Kidney epithelial cell (primary cell): ENCODE results near the gene MRPL58. TPM values are rescaled to one million over a fixed set of nuclear protein-coding genes. Genes with fewer than 3 reads are reported as not detected.
"Not testable (repeated sequence)": the region's sequence is repeated elsewhere in the genome, so short reads cannot be mapped to it uniquely, and the experiment has no call there.

ENCODE experiments used
- DNase-seq: peaks from one replicate; pipeline ENCODE4 v3.0.0-alpha.2; 2010; ENCODE audit warnings: low read depth
- H3K27me3 ChIP-seq: 2 replicates; pipeline ENCODE4 v1.6.0; 2011; ENCODE audit warnings: low read length; ENCODE audit not compliant: control insufficient read depth, insufficient read depth
- H3K36me3 ChIP-seq: 2 replicates; pipeline ENCODE4 v1.5.1; 2011; ENCODE audit warnings: low read length; ENCODE audit not compliant: control insufficient read depth, insufficient read depth
- H3K4me3 ChIP-seq: 2 replicates; pipeline ENCODE4 v1.5.1; 2011; ENCODE audit warnings: low read depth, mild to moderate bottlenecking, control low read depth, low read length
- total RNA-seq: library from RNA; depleted of rRNA; stranded (reverse); fragments of >200 nt; gene quantifications from 2 replicates; pipeline ENCODE4 v1.2.3, GENCODE V29; 2015
- TF ChIP-seq, protein P1 (sequence below): IDR thresholded peaks from 2 replicates; pipeline ENCODE4 v1.5.1; 2011; ENCODE audit warnings: mild to moderate bottlenecking, moderate library complexity, low read length, control low read depth, inconsistent platforms; ENCODE audit not compliant: insufficient read depth, poor library complexity, severe bottlenecking

MRPL58 gene
- total RNA-seq, 1 donor from 2014 or later: 68.5 TPM

DNA sequence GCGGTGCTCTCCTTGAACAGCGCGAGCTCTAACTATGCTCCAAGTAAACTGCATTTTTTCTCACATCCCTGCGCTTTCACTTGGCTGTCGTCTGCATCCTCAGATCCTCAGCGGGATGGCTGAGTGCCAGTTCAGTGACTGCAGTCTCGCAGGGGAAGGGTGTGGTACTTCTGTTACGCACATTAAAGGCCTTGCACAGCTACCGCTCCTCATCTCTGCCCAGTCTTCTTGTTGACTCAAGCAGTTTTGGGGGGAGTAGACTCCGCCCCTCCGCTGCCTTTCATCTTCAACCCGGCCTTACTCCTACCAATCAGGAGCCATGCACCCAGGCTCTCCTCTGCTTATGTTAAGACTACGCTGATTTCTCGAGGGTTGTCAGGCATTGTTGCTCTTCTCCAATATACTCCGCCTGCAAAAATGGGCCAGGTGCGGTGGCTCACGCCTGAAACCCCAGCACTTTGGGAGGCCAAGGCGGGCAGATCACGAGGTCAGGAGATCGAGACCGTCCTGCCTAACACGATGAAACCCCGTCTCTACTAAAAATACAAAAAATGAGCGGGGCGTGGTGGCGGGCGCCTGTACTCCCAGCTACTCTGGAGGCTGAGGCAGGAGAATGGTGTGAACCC lies 24.3 kb downstream of the MRPL58 start:
- no peak overlapping the region for H3K4me3 ChIP-seq
- no peaks in the 10 kb centered on the region for H3K27me3 ChIP-seq
- H3K36me3 ChIP-seq: no peaks in the 10 kb centered on the region
- no peak for DNase-seq
- TF ChIP-seq, protein P1, sequence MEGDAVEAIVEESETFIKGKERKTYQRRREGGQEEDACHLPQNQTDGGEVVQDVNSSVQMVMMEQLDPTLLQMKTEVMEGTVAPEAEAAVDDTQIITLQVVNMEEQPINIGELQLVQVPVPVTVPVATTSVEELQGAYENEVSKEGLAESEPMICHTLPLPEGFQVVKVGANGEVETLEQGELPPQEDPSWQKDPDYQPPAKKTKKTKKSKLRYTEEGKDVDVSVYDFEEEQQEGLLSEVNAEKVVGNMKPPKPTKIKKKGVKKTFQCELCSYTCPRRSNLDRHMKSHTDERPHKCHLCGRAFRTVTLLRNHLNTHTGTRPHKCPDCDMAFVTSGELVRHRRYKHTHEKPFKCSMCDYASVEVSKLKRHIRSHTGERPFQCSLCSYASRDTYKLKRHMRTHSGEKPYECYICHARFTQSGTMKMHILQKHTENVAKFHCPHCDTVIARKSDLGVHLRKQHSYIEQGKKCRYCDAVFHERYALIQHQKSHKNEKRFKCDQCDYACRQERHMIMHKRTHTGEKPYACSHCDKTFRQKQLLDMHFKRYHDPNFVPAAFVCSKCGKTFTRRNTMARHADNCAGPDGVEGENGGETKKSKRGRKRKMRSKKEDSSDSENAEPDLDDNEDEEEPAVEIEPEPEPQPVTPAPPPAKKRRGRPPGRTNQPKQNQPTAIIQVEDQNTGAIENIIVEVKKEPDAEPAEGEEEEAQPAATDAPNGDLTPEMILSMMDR: no peak

DNA sequence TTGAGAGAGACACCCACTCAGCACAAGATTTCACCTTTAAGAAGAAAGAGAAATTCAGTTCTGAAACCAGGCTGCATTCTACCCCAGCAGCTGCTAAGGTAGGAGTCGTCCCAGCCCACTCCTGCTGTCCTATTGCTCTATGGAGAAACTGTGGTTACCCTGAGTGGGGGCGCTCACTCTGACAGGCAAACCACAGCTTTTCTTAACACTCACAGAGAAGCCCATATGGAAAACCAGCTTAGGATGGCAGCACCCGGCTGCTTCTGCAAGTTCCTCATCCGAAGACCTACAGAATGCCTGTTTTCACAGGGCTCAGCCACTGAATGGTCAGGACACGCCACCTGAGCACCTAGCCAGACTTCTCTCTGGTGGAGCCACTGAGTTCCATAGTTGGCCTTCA lies 26.8 kb downstream of the MRPL58 start:
- Histone ChIP-seq H3K27me3 (no peaks in the 10 kb centered on the region), H3K4me3 (no peak overlapping the region), H3K36me3 (peaks cover 1% of the 10 kb centered on the region)
- TF ChIP-seq, protein P1: no peak
- DNase-seq: no peak

DNA sequence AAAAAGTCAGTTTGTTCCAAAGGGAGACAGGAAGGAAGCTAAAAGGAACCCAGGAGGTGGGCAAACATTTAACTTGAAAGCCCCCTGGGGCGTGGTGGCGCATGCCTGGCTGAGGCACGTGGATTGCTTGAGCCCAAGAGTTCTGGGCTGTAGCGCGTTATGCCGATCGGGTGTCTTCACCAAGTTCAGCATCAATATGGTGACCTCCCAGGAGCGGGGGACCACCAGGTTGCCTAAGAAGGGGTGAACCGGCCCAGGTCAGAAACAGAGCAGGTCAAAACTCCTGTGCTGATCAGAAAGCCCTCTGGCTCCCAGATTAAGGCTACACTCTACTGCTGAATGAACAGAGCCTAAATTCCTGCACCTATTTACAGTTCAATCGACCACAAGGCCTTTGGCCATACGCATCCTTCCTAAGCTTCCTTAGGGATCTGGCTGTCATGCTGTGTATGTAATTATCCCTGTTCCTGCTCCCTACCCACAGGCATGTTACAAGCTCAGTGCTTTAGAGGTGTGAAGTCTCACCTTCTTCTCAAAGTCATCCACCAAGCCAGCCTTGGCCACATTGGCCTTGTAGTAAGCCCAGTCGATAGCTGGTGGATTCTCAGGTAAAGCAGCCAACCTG lies 29.3 kb downstream of the MRPL58 start:
- DNase-seq: no peak
- Histone ChIP-seq H3K4me3 (no peak overlapping the region), H3K27me3 (no peaks in the 10 kb centered on the region), H3K36me3 (peaks cover 1% of the 10 kb centered on the region)
- TF ChIP-seq, protein P1: no peak

DNA sequence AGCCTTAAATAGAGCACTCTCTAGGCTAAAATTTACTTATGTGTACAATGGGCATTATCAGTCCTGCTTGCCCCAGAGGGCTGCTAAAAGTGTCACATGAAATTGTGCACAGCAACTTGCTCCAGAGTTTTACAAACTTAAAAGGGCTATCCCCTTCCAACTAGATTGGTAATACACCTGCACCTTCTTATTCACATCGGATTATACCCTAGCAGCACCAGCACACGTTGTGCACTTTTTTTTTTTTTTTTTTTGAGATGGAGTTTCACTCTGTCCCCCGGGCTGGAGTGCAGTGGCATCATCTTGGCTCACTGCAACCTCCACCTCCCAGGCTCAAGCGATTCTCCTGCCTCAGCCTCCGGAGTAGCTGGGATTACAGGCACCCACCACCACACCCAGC lies 31.3 kb downstream of the MRPL58 start:
- H3K36me3 ChIP-seq, H3K4me3 ChIP-seq, H3K27me3 ChIP-seq, DNase-seq: not testable (repeated sequence)

DNA sequence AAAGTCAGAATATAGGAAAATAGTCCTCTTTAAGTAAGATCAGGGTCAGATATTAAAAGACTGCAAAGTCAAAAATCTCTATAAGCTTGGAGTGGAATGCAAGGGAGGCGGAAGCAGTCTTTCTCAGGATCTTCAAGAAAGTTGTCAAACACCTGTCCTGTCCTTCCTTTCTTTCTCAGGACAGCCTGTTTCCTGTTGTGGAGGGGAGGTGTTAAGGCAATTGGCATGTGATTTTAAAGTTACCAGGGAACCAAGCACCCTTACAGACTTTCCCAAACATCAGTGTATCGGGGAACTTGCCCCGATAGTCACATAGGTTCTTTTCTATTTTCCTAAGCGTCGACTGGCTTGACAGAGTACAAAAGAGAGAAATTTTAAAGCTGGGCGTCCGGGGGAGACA lies 32.2 kb downstream of the MRPL58 start:
- Histone ChIP-seq H3K27me3 (no peaks in the 10 kb centered on the region), H3K4me3 (no peak overlapping the region), H3K36me3 (peaks cover 1% of the 10 kb centered on the region)
- no peak for DNase-seq
- TF ChIP-seq, protein P1: no peak

DNA sequence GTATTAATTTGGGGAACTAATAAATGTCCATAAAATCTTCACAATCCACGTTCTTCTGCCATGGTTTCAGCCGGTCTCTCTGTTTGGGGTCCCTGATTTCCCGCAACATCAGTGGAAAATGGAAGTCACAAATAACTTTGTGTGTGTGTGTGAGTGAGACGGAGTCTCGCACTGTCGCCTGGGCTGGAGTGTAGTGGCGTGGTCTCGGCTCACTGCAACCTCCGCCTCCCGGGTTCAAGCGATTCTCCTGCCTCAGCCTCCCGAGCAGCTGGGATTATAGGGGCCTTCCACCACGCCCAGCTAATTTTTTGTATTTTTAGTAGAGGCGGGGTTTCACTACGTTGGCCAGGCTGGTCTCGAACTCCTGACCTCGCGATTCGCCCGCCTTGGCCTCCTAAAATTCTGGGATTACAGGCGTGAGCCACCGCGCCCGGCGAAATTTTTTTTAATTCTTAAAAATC lies 33.5 kb downstream of the MRPL58 start:
- H3K27me3 ChIP-seq, H3K36me3 ChIP-seq, DNase-seq: not testable (repeated sequence)
- H3K4me3 ChIP-seq: peak overlapping the region; percentile 100
